Fibroblast of lung (primary cell): Measurements from ENCODE around the gene CTPS2. TPM values are rescaled to one million over a fixed set of nuclear protein-coding genes. Genes with fewer than 3 reads are reported as not detected.

ENCODE experiments used
- DNase-seq, 2 donors: peaks; one replicate each; pipeline versions ENCODE4 v3.0.0 to v3.0.0-alpha.2; 2010; ENCODE audit warnings: low read depth in 2 of 2
- H2AFZ ChIP-seq: 2 replicates; pipeline ENCODE4 v1.5.1; 2012; ENCODE audit warnings: low read length, control low read depth, inconsistent platforms
- H3K27ac ChIP-seq: 2 replicates; pipeline ENCODE4 v1.5.1; 2011; ENCODE audit warnings: low read length, control low read depth; ENCODE audit not compliant: insufficient read depth
- H3K27me3 ChIP-seq: 2 replicates; pipeline ENCODE4 v1.5.1; 2011; ENCODE audit warnings: mild to moderate bottlenecking, low read length; ENCODE audit not compliant: control insufficient read depth, insufficient read depth
- H3K36me3 ChIP-seq: 2 replicates; pipeline ENCODE4 v1.5.1; 2011; ENCODE audit warnings: low read length; ENCODE audit not compliant: control insufficient read depth, insufficient read depth
- H3K4me1 ChIP-seq: 2 replicates; pipeline ENCODE4 v1.5.1; 2011; ENCODE audit warnings: low read length; ENCODE audit not compliant: control insufficient read depth, insufficient read depth; ENCODE audit errors: extremely low read depth
- H3K4me2 ChIP-seq: 2 replicates; pipeline ENCODE4 v1.5.1; 2011; ENCODE audit warnings: low read length, control low read depth; ENCODE audit not compliant: insufficient read depth; ENCODE audit errors: extremely low read depth
- H3K4me3 ChIP-seq, 4 experiments: fragments of 200-600 bp in 1 of 4; sonication (generic) in 1 of 4; replicated peaks in 1 of 4; 2 replicates each; pipeline ENCODE4 v1.5.1; 2011 to 2016; ENCODE audit warnings: low read length in 4 of 4, low read depth in 3 of 4, mild to moderate bottlenecking in 3 of 4, control low read depth in 2 of 4, inconsistent platforms in 1 of 4, mixed read lengths in 1 of 4; ENCODE audit not compliant: insufficient read depth in 1 of 4; ENCODE audit errors: control extremely low read depth in 1 of 4
- H3K79me2 ChIP-seq: 2 replicates; pipeline ENCODE4 v1.5.1; 2012; ENCODE audit warnings: mild to moderate bottlenecking, low read length, inconsistent platforms; ENCODE audit not compliant: control insufficient read depth, insufficient read depth
- H3K9ac ChIP-seq: 2 replicates; pipeline ENCODE4 v1.5.1; 2011; ENCODE audit warnings: mild to moderate bottlenecking, low read length, control low read depth; ENCODE audit not compliant: insufficient read depth
- H3K9me3 ChIP-seq: 2 replicates; pipeline ENCODE4 v1.5.1; 2012; ENCODE audit warnings: low read depth, low read length; ENCODE audit not compliant: control insufficient read depth, insufficient read depth
- H4K20me1 ChIP-seq: 2 replicates; pipeline ENCODE4 v1.5.1; 2011; ENCODE audit warnings: low read length; ENCODE audit not compliant: control insufficient read depth, insufficient read depth; ENCODE audit errors: extremely low read depth
- CTCF ChIP-seq, 2 donors: IDR thresholded peaks in 1 of 2; conservative IDR thresholded peaks in 1 of 2; 1 replicate in 1 of 2; 2 replicates in 1 of 2; pipeline ENCODE4 v1.5.1; 2011 to 2012; ENCODE audit warnings: low read length in 2 of 2, control low read depth in 1 of 2, inconsistent platforms in 1 of 2, low read depth in 1 of 2, mild to moderate bottlenecking in 1 of 2
- EZH2 ChIP-seq: IDR thresholded peaks from 2 replicates; pipeline ENCODE4 v1.5.1; 2012; ENCODE audit warnings: low read length, control low read depth, mild to moderate bottlenecking; ENCODE audit errors: missing control alignments
- polyA plus RNA-seq, 2 donors: library from polyadenylated mRNA; depleted of rRNA in 1 of 2; stranded (reverse) in 1 of 2; unstranded in 1 of 2; fragments of >200 nt; gene quantifications; 2 replicates each; pipeline ENCODE4 v1.2.1, GENCODE V29; 2011 to 2012; ENCODE audit warnings: missing spikeins in 1 of 2
- total RNA-seq: library from RNA; depleted of rRNA; stranded (reverse); fragments of >200 nt; gene quantifications from 2 replicates; pipeline ENCODE4 v1.2.1, GENCODE V29; 2014

Gene CTPS2
- total and polyA plus RNA-seq, 2 donors (not counting 1 experiment from before 2014, with no cell fraction given): 5.4 to 9.9 TPM

DNA sequence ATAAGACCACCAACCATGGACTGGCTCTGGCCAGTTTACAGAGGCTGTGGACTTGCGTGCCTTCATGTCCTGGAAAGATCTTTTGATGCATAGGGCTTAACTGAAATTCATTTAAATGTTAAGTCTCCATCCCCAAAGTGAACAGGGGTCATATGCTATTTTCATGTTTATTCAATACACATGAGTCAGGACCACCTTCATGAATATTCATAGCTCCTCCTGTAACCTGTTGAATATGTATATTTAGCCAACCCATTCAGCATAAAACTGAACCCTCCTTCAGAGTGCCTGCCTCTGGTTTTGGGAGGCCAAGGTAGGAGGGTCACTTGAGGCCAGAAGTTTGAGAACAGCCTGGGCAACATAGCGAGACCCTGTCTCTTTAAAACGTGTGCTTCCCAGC, 7.1 kb downstream of the CTPS2 start:
- H3K79me2 ChIP-seq: no peaks in the 10 kb centered on the region
- H2AFZ ChIP-seq: no peak overlapping the region
- DNase-seq: no peak
- no peaks in the 10 kb centered on the region for H4K20me1 ChIP-seq
- no peaks in the 10 kb centered on the region for H3K9me3 ChIP-seq
- TF ChIP-seq CTCF (conservative IDR thresholded peaks at IDR 0.05 in 1 of 2, IDR thresholded peaks at IDR 0.05 in 1 of 2; ENCODE audit: low read depth in 1 of 2, low read length in 2 of 2) (no peak), EZH2 (no peak)
- no peak overlapping the region for H3K9ac ChIP-seq
- no peak overlapping the region for H3K4me3 ChIP-seq
- no peaks in the 10 kb centered on the region for H3K4me1 ChIP-seq
- no peak overlapping the region for H3K4me2 ChIP-seq
- H3K27ac ChIP-seq: no peak overlapping the region
- H3K27me3 ChIP-seq: no peaks in the 10 kb centered on the region
- H3K36me3 ChIP-seq: no peaks in the 10 kb centered on the region

DNA sequence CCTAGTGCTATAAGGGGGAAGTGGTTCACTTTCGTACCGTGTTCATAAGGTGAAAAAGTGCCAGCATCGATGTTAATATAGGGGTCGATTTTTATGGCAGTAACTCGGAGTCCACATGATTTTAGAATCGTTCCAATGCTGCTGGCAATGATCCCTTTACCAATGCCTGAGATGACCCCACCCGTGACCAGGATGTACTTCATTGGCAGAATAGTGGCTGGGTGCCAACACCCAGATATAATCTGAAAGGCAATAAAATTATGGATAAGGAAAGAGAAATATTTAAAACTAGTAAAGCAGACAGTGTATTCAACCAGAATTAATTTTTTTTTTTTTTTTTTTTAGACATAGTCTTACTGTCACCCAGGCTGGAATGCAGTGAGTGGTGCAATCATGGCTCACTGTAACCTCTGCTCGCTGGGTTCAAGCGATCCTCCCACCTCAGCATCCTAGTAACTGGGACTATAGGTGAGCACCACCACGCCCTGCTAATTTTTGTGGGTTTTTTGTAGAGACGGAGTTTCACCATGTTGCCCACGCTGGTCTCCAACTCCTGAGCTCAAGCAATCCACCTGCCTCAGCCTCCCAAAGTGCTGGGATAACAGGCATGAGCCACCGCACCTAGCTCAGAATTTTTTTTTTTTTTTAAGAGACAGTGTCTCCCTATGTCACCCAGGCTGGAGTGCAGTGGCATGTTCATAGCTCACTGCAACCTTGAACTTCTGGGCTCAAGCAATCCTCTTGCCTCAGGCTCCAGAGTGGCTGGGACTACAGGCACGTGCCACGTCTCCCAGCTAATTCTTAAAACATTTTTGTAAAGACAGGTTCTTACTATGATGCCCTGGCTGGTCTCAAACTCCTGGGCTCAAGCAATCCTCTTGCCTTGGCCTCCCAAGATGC, 9.5 kb downstream of the CTPS2 start:
- H3K79me2 ChIP-seq: no peaks in the 10 kb centered on the region
- H2AFZ ChIP-seq: no peak overlapping the region
- H3K9me3 ChIP-seq: no peaks in the 10 kb centered on the region
- H4K20me1 ChIP-seq: no peaks in the 10 kb centered on the region
- H3K4me2 ChIP-seq: no peak overlapping the region
- H3K9ac ChIP-seq: no peak overlapping the region
- no peaks in the 10 kb centered on the region for H3K36me3 ChIP-seq
- no peaks in the 10 kb centered on the region for H3K27me3 ChIP-seq
- TF ChIP-seq CTCF (conservative IDR thresholded peaks at IDR 0.05 in 1 of 2, IDR thresholded peaks at IDR 0.05 in 1 of 2; ENCODE audit: low read depth in 1 of 2, low read length in 2 of 2) (no peak), EZH2 (no peak)
- H3K4me1 ChIP-seq: no peaks in the 10 kb centered on the region
- no peak overlapping the region for H3K4me3 ChIP-seq
- DNase-seq: no peak
- no peak overlapping the region for H3K27ac ChIP-seq

DNA sequence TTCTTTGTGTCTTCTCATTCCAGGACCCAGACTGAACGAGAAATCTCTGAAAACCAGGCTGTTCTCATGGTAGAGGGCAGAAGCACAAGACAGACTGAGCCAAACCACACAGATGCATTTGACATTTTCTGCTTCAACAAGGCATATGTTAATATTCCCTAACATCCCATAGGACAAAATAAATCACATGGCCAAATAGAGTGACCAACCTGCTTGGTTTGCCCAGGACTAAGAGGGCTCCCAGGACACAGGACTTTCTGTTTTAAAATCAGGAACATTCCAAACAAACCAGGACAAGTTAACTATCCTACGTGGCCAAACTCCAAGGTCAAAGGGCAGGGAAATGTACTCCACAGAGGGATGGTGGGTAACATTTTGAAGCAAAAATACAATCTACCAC, 11.7 kb downstream of the CTPS2 start:
- Histone ChIP-seq H3K27me3 (no peaks in the 10 kb centered on the region), H3K9ac (no peak overlapping the region), H3K4me3 (no peak overlapping the region), H3K4me2 (no peak overlapping the region), H3K79me2 (no peaks in the 10 kb centered on the region), H3K36me3 (no peaks in the 10 kb centered on the region), H2AFZ (no peak overlapping the region), H3K4me1 (no peaks in the 10 kb centered on the region), H3K27ac (no peak overlapping the region), H4K20me1 (no peaks in the 10 kb centered on the region), H3K9me3 (no peaks in the 10 kb centered on the region)
- no peak for TF ChIP-seq CTCF (conservative IDR thresholded peaks at IDR 0.05 in 1 of 2, IDR thresholded peaks at IDR 0.05 in 1 of 2; ENCODE audit: low read depth in 1 of 2, low read length in 2 of 2)
- no peak for TF ChIP-seq EZH2
- DNase-seq: no peak
